Ovary (tissue), 9 donors: ENCODE data around the gene YPEL1. TPM values are rescaled to one million over a fixed set of nuclear protein-coding genes. Genes with fewer than 3 reads are reported as not detected.

ENCODE experiments used
- DNase-seq, 5 donors: peaks; one replicate each; pipeline ENCODE4 v3.0.0-alpha.2; 2019 to 2020
- H3K27ac ChIP-seq, 2 donors: fragments of 200-600 bp; one replicate each; pipeline versions ENCODE4 v1.5.1 to v1.8.0; 2019 to 2022
- H3K27me3 ChIP-seq: fragments of 200-600 bp; one replicate; pipeline ENCODE4 v1.8.0; 2022
- H3K36me3 ChIP-seq: fragments of 200-600 bp; sonication (generic); one replicate; pipeline ENCODE4 v1.5.1; 2019
- H3K4me1 ChIP-seq: one replicate; pipeline ENCODE4 v1.8.1; 2013; ENCODE audit warnings: mild to moderate bottlenecking, moderate library complexity; ENCODE audit not compliant: insufficient read depth
- H3K4me3 ChIP-seq: fragments of 200-600 bp; sonication (generic); one replicate; pipeline ENCODE4 v1.5.1; 2017
- H3K9me3 ChIP-seq, 2 donors: fragments of 200-600 bp in 1 of 2; sonication (generic) in 1 of 2; one replicate each; pipeline versions ENCODE4 v1.5.1 to v1.8.1; 2013 to 2019; ENCODE audit warnings: mild to moderate bottlenecking in 1 of 2, moderate library complexity in 1 of 2
- CTCF ChIP-seq, 3 donors: fragments of 450-650 bp in 2 of 3; fragments of 200-600 bp in 1 of 3; IDR thresholded peaks; one replicate each; pipeline versions ENCODE4 v1.5.1 to v1.8.0; 2016 to 2022; ENCODE audit warnings: antibody characterized with exemption in 3 of 3, mild to moderate bottlenecking in 1 of 3
- EP300 ChIP-seq: sonication (generic); formaldehyde crosslinking; IDR thresholded peaks from one replicate; pipeline ENCODE4 v1.6.1; 2017; ENCODE audit warnings: antibody characterized with exemption
- POLR2A ChIP-seq: fragments of 450-650 bp; IDR thresholded peaks from one replicate; pipeline ENCODE4 v1.6.1; 2017; ENCODE audit warnings: antibody characterized with exemption, mild to moderate bottlenecking, moderate library complexity
- WGBS, 3 donors: extraction: QIAGEN DNeasy Blood & Tissue Kit in 1 of 3; methylation state at CpG; one replicate each; pipeline versions ENCODE4 v1.1.5 to v1.1.7; 2013 to 2017; 5-methylcytosine and 5-hydroxymethylcytosine counted together
- intact Hi-C, 4 donors: fragments of 100-400 bp; cut with DNase I; formaldehyde crosslinking; loops; one replicate each; pipeline versions ENCODE4 v1.11.0 to v1.15.1; 2022 to 2023
- polyA plus RNA-seq, 2 donors: library from polyadenylated mRNA; stranded (reverse); fragments of 200-250 nt in 1 of 2; fragments of 350-450 nt in 1 of 2; fragmentation: Illumina TruSeq in 1 of 2; extraction: RNeasy Lipid Tissue Mini Kit (QIAGEN cat#74804) in 1 of 2; gene quantifications; one replicate each; pipeline ENCODE4 v1.2.3, GENCODE V29; 2013 to 2014
- total RNA-seq, 7 donors: library from RNA; depleted of rRNA in 2 of 7; stranded (reverse); fragments of >200 nt in 2 of 7; fragmentation: NEBNext Ultra II Directional in 3 of 7; extraction: Animal tissue kit (Norgen Biotek cat#: 25700) in 3 of 7; gene quantifications; one replicate each; pipeline versions ENCODE4 v1.1.0 to v1.2.4, GENCODE V29; 2016 to 2023
- donor health status: DM: no; HTN: no; CAD: no; lungs with moderate emphysema.
- donor health status: DM: no; HTN: no; CAD: no.
- donor health status: Bipolar disorder and iron deficiency.
- donor health status: DM: yes; HTN: yes; CAD: no.
- donor health status: DM: no; HTN: no; CAD: no.
- donor health status: DM: yes; HTN: yes; CAD: no.

YPEL1 gene
- total and polyA plus RNA-seq, 9 donors = 2.9 to 11.4 (median 8.5) TPM

GRCh38 chr22:21661991-21662390 is 73.6 kb downstream of the YPEL1 start:
- H3K36me3 ChIP-seq = no peaks in the 10 kb centered on the region
- no peak for DNase-seq
- no peaks in the 10 kb centered on the region for H3K9me3 ChIP-seq
- no peak overlapping the region for H3K27ac ChIP-seq
- no peak overlapping the region for H3K4me3 ChIP-seq
- H3K4me1 ChIP-seq = no peaks in the 10 kb centered on the region
- TF ChIP-seq POLR2A (no peak), EP300 (no peak), CTCF (IDR thresholded peaks at IDR 0.05) (no peak)
- intact Hi-C loops = loop anchor here in 1 of 4 donors (10.0 kb wide), 1 partner anchor 57 kb away; no protein-coding TSS in a partner anchor
- 85 to 93% (median 88%) methylated on average over 5 of the region's 5 CpGs for WGBS, 3 donors
- H3K27me3 ChIP-seq = no peaks in the 10 kb centered on the region

DNA sequence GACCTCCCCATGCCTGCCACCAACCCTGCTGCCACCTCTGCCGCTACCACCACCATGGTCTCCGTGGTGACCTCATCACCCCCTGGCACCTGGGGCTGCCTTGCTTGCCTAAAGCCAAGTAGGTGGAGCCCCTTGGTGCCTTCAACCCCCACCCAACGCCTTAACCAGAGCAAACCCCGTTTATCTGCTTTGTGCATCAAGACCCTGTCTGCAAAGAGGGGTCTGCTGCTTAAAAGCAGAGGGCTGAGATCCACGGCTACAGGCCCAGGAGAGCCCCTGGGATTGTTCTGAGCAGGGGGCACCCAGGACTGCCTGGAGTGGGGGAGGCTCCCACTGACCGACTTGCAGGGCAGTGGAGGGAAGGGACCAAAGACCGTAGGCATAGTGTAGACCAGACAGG is 74.7 kb downstream of the YPEL1 start:
- Histone ChIP-seq H3K27ac (no peak overlapping the region), H3K27me3 (no peaks in the 10 kb centered on the region), H3K4me1 (no peaks in the 10 kb centered on the region), H3K4me3 (no peak overlapping the region), H3K36me3 (no peaks in the 10 kb centered on the region), H3K9me3 (no peaks in the 10 kb centered on the region)
- no peak for TF ChIP-seq POLR2A
- DNase-seq = no peak
- 60 to 81% (median 66%) methylated on average over 7 of the region's 7 CpGs for WGBS, 3 donors
- intact Hi-C loops = loop anchor here in 1 of 4 donors (10.0 kb wide), 1 partner anchor 56 kb away; no protein-coding TSS in a partner anchor

DNA sequence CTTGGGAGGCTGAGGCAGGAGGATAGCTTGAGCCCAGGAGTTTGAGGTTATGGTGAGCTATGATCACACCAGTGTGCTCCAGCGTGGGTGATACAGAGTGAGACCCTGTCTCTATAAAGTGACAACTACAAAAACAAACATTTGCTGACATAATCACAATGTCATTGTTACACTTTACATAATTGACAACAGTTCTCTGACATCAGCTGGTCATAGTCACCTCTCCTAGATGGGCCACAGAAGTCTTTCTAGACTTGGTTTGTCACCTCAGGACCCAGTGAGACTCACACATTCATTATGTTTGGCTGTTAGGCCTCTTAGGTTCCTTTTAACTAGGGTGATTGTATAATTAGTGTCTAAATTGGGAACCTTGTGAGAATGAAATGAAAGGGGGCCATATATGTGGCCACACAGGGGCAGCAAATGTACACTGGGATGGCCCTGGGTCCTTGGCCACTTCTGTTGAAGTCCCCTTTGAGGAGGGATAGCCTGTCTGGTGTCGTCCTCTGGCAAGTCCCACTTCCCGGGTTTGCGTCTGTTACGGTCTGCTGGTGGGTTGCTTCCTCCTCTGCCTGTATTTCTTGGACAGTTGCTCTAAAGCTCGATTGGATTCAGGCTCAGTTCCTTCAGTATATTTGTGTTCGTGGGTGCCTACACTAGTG is 75.6 kb downstream of the YPEL1 start:
- no peaks in the 10 kb centered on the region for H3K4me1 ChIP-seq
- TF ChIP-seq CTCF (IDR thresholded peaks at IDR 0.05) = no peak
- no peak for TF ChIP-seq POLR2A
- no peak for TF ChIP-seq EP300
- H3K4me3 ChIP-seq = no peak overlapping the region
- WGBS, 3 donors = 74 to 80% (median 78%) methylated on average over 7 of the region's 7 CpGs
- no peak for DNase-seq
- H3K27ac ChIP-seq = no peak overlapping the region
- H3K9me3 ChIP-seq = no peaks in the 10 kb centered on the region
- H3K27me3 ChIP-seq = no peaks in the 10 kb centered on the region
- intact Hi-C loops = loop anchor here in 1 of 4 donors (10.0 kb wide), 1 partner anchor 55 kb away; no protein-coding TSS in a partner anchor
- no peaks in the 10 kb centered on the region for H3K36me3 ChIP-seq

- Histone ChIP-seq H3K36me3 (no peaks in the 10 kb centered on the region), H3K27me3 (no peaks in the 10 kb centered on the region), H3K9me3 (no peaks in the 10 kb centered on the region), H3K4me3 (peak overlapping the region; percentile 22), H3K27ac (no peak overlapping the region), H3K4me1 (peaks cover 1% of the 10 kb centered on the region)
- TF ChIP-seq EP300 = no peak
- WGBS, 3 donors = 1% methylated on average over 56 to 79 of the region's 79 CpGs
- intact Hi-C loops = no loop called here
- peak in 2 of 5 donors; percentile 34 to 48 for DNase-seq
Observed at GRCh38 chr22:21657360-21658032, 78.1 kb downstream of the YPEL1 start.

DNA sequence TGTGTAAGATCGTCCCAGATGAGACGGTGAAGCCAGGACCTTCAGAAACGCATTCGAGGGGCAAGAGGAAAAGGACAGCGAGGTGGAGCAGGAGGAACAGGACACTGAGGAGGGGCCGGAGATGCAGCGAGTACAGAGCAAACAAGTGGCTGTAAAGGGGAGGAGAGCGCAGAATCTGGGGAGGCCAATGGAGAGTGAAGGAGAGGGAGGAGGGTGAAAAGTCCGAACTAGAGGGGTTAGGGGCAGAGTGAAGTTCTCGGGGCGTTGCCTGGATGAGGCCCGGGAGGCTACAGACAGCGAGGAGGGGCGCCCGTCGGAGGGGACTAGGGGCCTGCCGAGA is 78.6 kb downstream of the YPEL1 start:
- H3K36me3 ChIP-seq = no peaks in the 10 kb centered on the region
- H3K4me1 ChIP-seq = peaks cover 3% of the 10 kb centered on the region
- TF ChIP-seq CTCF (IDR thresholded peaks at IDR 0.05) = no peak
- TF ChIP-seq EP300 = no peak
- TF ChIP-seq POLR2A = no peak
- no peak overlapping the region for H3K4me3 ChIP-seq
- DNase-seq = no peak
- no peaks in the 10 kb centered on the region for H3K9me3 ChIP-seq
- WGBS, 3 donors = 14 to 21% (median 18%) methylated on average over 17 of the region's 17 CpGs
- intact Hi-C loops = no loop called here
- H3K27ac ChIP-seq = no peak overlapping the region
- no peaks in the 10 kb centered on the region for H3K27me3 ChIP-seq
